ENCODE data around the gene HEG1. TPM values are rescaled to one million over a fixed set of nuclear protein-coding genes. Genes with fewer than 3 reads are reported as not detected.

The HEG1 gene
- total and polyA plus RNA-seq, 2 of the 8 experiments (the other 6 are each of a cell fraction or from before 2014, with no cell fraction given): 5.3 to 9.7 TPM

- CTCF ChIA-PET (ENCODE audit: partially characterized antibody): interaction anchor here (0.7 to 2.4 kb wide), 3 partner anchors 9 to 47 kb away, joined by 3 to 7 read pairs (median 3); no protein-coding TSS in a partner anchor
- no peak overlapping the region for H3K4me3 ChIP-seq (ENCODE audit: extremely low read depth in 1 of 4, insufficient read depth in 2 of 4, low read depth in 3 of 4, low read length in 4 of 4)
- POLR2A ChIA-PET (ENCODE audit: partially characterized antibody): no interaction called here
- H2BK5ac ChIP-seq (ENCODE audit: low read depth, low read length): no peak overlapping the region
- 98% methylated on average over 5 of the region's 7 CpGs; no CpG with 5 or more reads in 1 of the 2 experiments for WGBS, 2 experiments (ENCODE audit: extremely low coverage in 1 of 2, insufficient coverage in 1 of 2, insufficient read length in 1 of 2, insufficient replicate concordance in 2 of 2, low coverage in 1 of 2, low lambda C conversion rate in 2 of 2, missing lambda C conversion rate in 1 of 2)
- H3K79me1 ChIP-seq (ENCODE audit: low read depth, low read length): no peaks in the 10 kb centered on the region
- no peak overlapping the region for H4K8ac ChIP-seq (ENCODE audit: extremely low read depth, insufficient read depth, low read length)
- H3K4ac ChIP-seq (replicated peaks; ENCODE audit: insufficient read length, low read depth, low read length): no peak overlapping the region
- no peak overlapping the region for H2BK120ac ChIP-seq (replicated peaks; ENCODE audit: low read depth, low read length)
- H2BK12ac ChIP-seq (ENCODE audit: low read depth, low read length): no peak overlapping the region
- no peak overlapping the region for H3K9ac ChIP-seq (replicated peaks in 1 of 4; ENCODE audit: extremely low read depth in 1 of 4, low read depth in 3 of 4, low read length in 3 of 4)
- H4K20me1 ChIP-seq (replicated peaks in 1 of 2; ENCODE audit: control insufficient read depth in 1 of 2, insufficient read depth in 2 of 2, low read length in 2 of 2): no peaks in the 10 kb centered on the region
- H4K5ac ChIP-seq (ENCODE audit: insufficient read length, low read depth, low read length): no peak overlapping the region
- no peak overlapping the region for H3K14ac ChIP-seq (ENCODE audit: insufficient read length)
- no peak for FAIRE-seq
- no peaks in the 10 kb centered on the region for H3K27me3 ChIP-seq (replicated peaks in 1 of 4; ENCODE audit: control insufficient read depth in 3 of 4, extremely low read depth in 1 of 4, insufficient read depth in 3 of 4, low read length in 3 of 4)
- H3K56ac ChIP-seq (replicated peaks; ENCODE audit: insufficient read length, low read depth, low read length): no peak overlapping the region
- no peak overlapping the region for H4K91ac ChIP-seq (replicated peaks; ENCODE audit: insufficient read length, low read length)
- no peak overlapping the region for H3K27ac ChIP-seq (ENCODE audit: low read depth, low read length)
- no peaks in the 10 kb centered on the region for H3K79me2 ChIP-seq (ENCODE audit: control insufficient read depth in 1 of 2, insufficient read depth in 2 of 2, low read length in 2 of 2)
- H3K9me3 ChIP-seq (ENCODE audit: insufficient read depth in 2 of 2, low read depth in 1 of 2, low read length in 1 of 2): no peaks in the 10 kb centered on the region
- peaks cover 0 to 4% (median 0%) of the 10 kb centered on the region in 4 experiments; a peak in 3 of 8 replicates for H3K36me3 ChIP-seq (ENCODE audit: control insufficient read depth in 2 of 4, insufficient read depth in 4 of 4, low read length in 3 of 4)
- no peaks in the 10 kb centered on the region; a peak in 1 of 7 replicates for H3K4me1 ChIP-seq (replicated peaks in 1 of 4; ENCODE audit: control insufficient read depth in 3 of 4, insufficient read depth in 4 of 4, low read length in 3 of 4)
- H2AK5ac ChIP-seq (ENCODE audit: low read depth, low read length): no peak overlapping the region
- no peak overlapping the region for H3K18ac ChIP-seq (ENCODE audit: extremely low read depth, low read length)
- H3K4me2 ChIP-seq (ENCODE audit: insufficient read depth in 1 of 2, low read depth in 2 of 2, low read length in 2 of 2): no peak overlapping the region
- H2BK15ac ChIP-seq (ENCODE audit: low read length): no peak overlapping the region
- H3K23ac ChIP-seq (ENCODE audit: insufficient read length): no peak overlapping the region
- H3K23me2 ChIP-seq (ENCODE audit: low read depth, low read length): no peaks in the 10 kb centered on the region
- H2AFZ ChIP-seq (ENCODE audit: low read length): no peak overlapping the region
- H2BK20ac ChIP-seq (ENCODE audit: low read length): no peak overlapping the region
- DNase-seq (ENCODE audit: low read depth in 1 of 2, low spot score in 2 of 2): no peak
- TF ChIP-seq CHD2 (IDR thresholded peaks at IDR 0.05; ENCODE audit: low read length): no peak
- TF ChIP-seq SRF (IDR thresholded peaks at IDR 0.05; ENCODE audit: low read depth, low read length): no peak
- no peak for TF ChIP-seq SUZ12 (IDR thresholded peaks at IDR 0.05; ENCODE audit: low read length)
- no peak for TF ChIP-seq EP300 (IDR thresholded peaks at IDR 0.05; ENCODE audit: borderline replicate concordance in 1 of 2, low read depth in 2 of 2, low read length in 2 of 2)
- TF ChIP-seq TEAD4 (IDR thresholded peaks at IDR 0.05; ENCODE audit: low read depth, low read length): no peak
- no peak for TF ChIP-seq HDAC6 (IDR thresholded peaks at IDR 0.05; ENCODE audit: low read depth, low read length)
- TF ChIP-seq ASH2L (IDR thresholded peaks at IDR 0.05; ENCODE audit: low read length): no peak
- TF ChIP-seq MAFK (IDR thresholded peaks at IDR 0.05; ENCODE audit: low read depth, low read length): no peak
- no peak for TF ChIP-seq RNF2 (IDR thresholded peaks at IDR 0.05; ENCODE audit: borderline replicate concordance, low read depth, low read length, missing control alignments, poor library complexity, severe bottlenecking)
- no peak for TF ChIP-seq RXRA (IDR thresholded peaks at IDR 0.05; ENCODE audit: insufficient read depth, low read depth, low read length)
- TF ChIP-seq SAP30 (IDR thresholded peaks at IDR 0.05; ENCODE audit: insufficient read depth, insufficient replicate concordance, low read length): no peak
- TF ChIP-seq CTBP2 (IDR thresholded peaks at IDR 0.05; ENCODE audit: borderline replicate concordance, insufficient read depth, insufficient read length, low read length): no peak
- TF ChIP-seq RFX5 (IDR thresholded peaks at IDR 0.05; ENCODE audit: borderline replicate concordance, low read depth, low read length): no peak
- no peak for TF ChIP-seq POLR2A (IDR thresholded peaks at IDR 0.05; ENCODE audit: control extremely low read depth in 1 of 2, low read depth in 2 of 2, low read length in 2 of 2)
Observed at GRCh38 chr3:124978627-124979026, 77.2 kb downstream of the HEG1 start.

Measured in H1 (cell line).